HepG2 (cell line): ENCODE measurements around the gene RPS5. TPM values are rescaled to one million over a fixed set of nuclear protein-coding genes. Genes with fewer than 3 reads are reported as not detected.
A peak's percentile ranks its signal among the peaks of the same experiment; 100 is the strongest.

Experiments
- ARID2 ChIP-seq: sonication (generic); formaldehyde crosslinking; IDR thresholded peaks from 2 replicates; pipeline ENCODE4 v1.8.1; 2022; ENCODE audit warnings: mild to moderate bottlenecking, missing genetic modification reagents, borderline replicate concordance
- DBP ChIP-seq: sonication (generic); formaldehyde crosslinking; IDR thresholded peaks from 2 replicates; pipeline ENCODE4 v1.4.0; 2020; ENCODE audit warnings: missing genetic modification reagents; ENCODE audit errors: not compliant biosample characterization
- E2F5 ChIP-seq: sonication (generic); formaldehyde crosslinking; conservative IDR thresholded peaks from 2 replicates; pipeline ENCODE4 v1.4.0; 2020; ENCODE audit warnings: missing genetic modification reagents
- JARID2 ChIP-seq: sonication (generic); formaldehyde crosslinking; IDR thresholded peaks from 2 replicates; pipeline ENCODE4 v1.8.1; 2023; ENCODE audit warnings: missing genetic modification reagents, inconsistent platforms; ENCODE audit not compliant: insufficient replicate concordance
- KLF9 ChIP-seq: IDR thresholded peaks from 2 replicates; pipeline ENCODE4 v1.6.1; 2016; ENCODE audit warnings: low read depth
- NCOA1 ChIP-seq: sonication (generic); formaldehyde crosslinking; IDR thresholded peaks from 2 replicates; pipeline ENCODE4 v1.9.0; 2021; ENCODE audit warnings: missing genetic modification reagents
- NFYC ChIP-seq: IDR thresholded peaks from 2 replicates; pipeline ENCODE4 v1.6.1; 2016; ENCODE audit warnings: missing genetic modification reagents, missing compliant biosample characterization
- SKIL ChIP-seq: sonication (generic); formaldehyde crosslinking; IDR thresholded peaks from 2 replicates; pipeline ENCODE4 v1.8.0; 2022; ENCODE audit warnings: missing genetic modification reagents, mild to moderate bottlenecking, moderate library complexity, borderline replicate concordance
- SP2 ChIP-seq: sonication (generic); formaldehyde crosslinking; IDR thresholded peaks from 2 replicates; pipeline ENCODE4 v1.5.1; 2020; ENCODE audit warnings: mild to moderate bottlenecking, missing genetic modification reagents
- TFE3 ChIP-seq: IDR thresholded peaks from 2 replicates; pipeline ENCODE4 v1.6.1; 2016
- THRA ChIP-seq: sonication (generic); formaldehyde crosslinking; IDR thresholded peaks from 2 replicates; pipeline ENCODE4 v1.4.0; 2020; ENCODE audit warnings: missing genetic modification reagents, borderline replicate concordance
- ZNF143 ChIP-seq: sonication (generic); formaldehyde crosslinking; IDR thresholded peaks from 2 replicates; pipeline ENCODE4 v1.4.0; 2020; ENCODE audit warnings: missing genetic modification reagents
- ZNF207 ChIP-seq: fragments of 450-650 bp; IDR thresholded peaks from 2 replicates; pipeline ENCODE4 v1.6.1; 2016; ENCODE audit warnings: antibody characterized with exemption, borderline replicate concordance
- ZNF230 ChIP-seq: sonication (generic); formaldehyde crosslinking; IDR thresholded peaks from 2 replicates; pipeline ENCODE4 v1.4.0; 2020; ENCODE audit warnings: mild to moderate bottlenecking, missing genetic modification reagents
- ZNF468 ChIP-seq: sonication (generic); formaldehyde crosslinking; IDR thresholded peaks from 2 replicates; pipeline ENCODE4 v1.8.0; 2022; ENCODE audit warnings: mild to moderate bottlenecking, moderate library complexity, missing genetic modification reagents
- ZNF556 ChIP-seq: sonication (generic); formaldehyde crosslinking; IDR thresholded peaks from 2 replicates; pipeline ENCODE4 v1.4.0; 2020; ENCODE audit warnings: mild to moderate bottlenecking, missing genetic modification reagents, borderline replicate concordance
- ZNF629 ChIP-seq: sonication (generic); formaldehyde crosslinking; conservative IDR thresholded peaks from 2 replicates; pipeline ENCODE4 v1.5.0; 2020; ENCODE audit warnings: missing genetic modification reagents
- ZNF703 ChIP-seq: sonication (generic); formaldehyde crosslinking; IDR thresholded peaks from 2 replicates; pipeline ENCODE4 v1.5.1; 2020; ENCODE audit warnings: missing genetic modification reagents, mild to moderate bottlenecking, moderate library complexity, borderline replicate concordance
- polyA plus RNA-seq, 8 experiments: library from polyadenylated mRNA; depleted of rRNA in 3 of 8; stranded (reverse) in 7 of 8; unstranded in 1 of 8; fragments of >200 nt; fragmentation: Illumina TruSeq in 4 of 8; extraction: Trizol in 4 of 8; gene quantifications; 2 replicates each; pipeline versions ENCODE4 v1.2.1 to v1.2.3, GENCODE V29; 2011 to 2016; ENCODE audit warnings: low read depth in 4 of 8, missing spikeins in 1 of 8, mixed read lengths in 1 of 8; ENCODE audit not compliant: insufficient read depth in 1 of 8
- total RNA-seq, 5 experiments: library from RNA; depleted of rRNA; stranded (reverse); fragments of >200 nt; fragmentation: Illumina TruSeq; extraction: Trizol; gene quantifications; 2 replicates each; pipeline ENCODE4 v1.2.3, GENCODE V29; 2016; ENCODE audit warnings: low read depth in 1 of 5

Gene RPS5
- total and polyA plus RNA-seq, 2 of the 13 experiments (the other 11 are each of a cell fraction or from before 2014, with no cell fraction given): 1,544 to 4,408 TPM

- TF ChIP-seq ZNF230 (CRISPR knock-in tag) (peak; percentile 72; the same call in 1 of the 2 replicates), ZNF629 (no peak; the same call in 1 of the 2 replicates), ZNF143 (peak; percentile 83), KLF9 (no peak), NFYC (CRISPR knock-in tag) (peak; percentile 45; the same call in 1 of the 2 replicates), TFE3 (CRISPR knock-in tag) (peak; percentile 78; the same call in 1 of the 2 replicates), E2F5 (CRISPR knock-in tag) (0 out of 2 replicates have a peak, but pooled peaks have one; percentile 32), ARID2 (peak; percentile 43; the same call in 1 of the 2 replicates), THRA (CRISPR knock-in tag) (peak; percentile 13; the same call in 1 of the 2 replicates), SKIL (CRISPR knock-in tag) (no peak), JARID2 (CRISPR knock-in tag) (peak; percentile 85), ZNF207 (no peak), SP2 (CRISPR knock-in tag) (no peak; the same call in 1 of the 2 replicates), ZNF703 (CRISPR knock-in tag) (no peak), ZNF556 (peak; percentile 17; the same call in 1 of the 2 replicates), ZNF468 (CRISPR knock-in tag) (no peak), DBP (peak; percentile 73), NCOA1 (CRISPR knock-in tag) (no peak)
Observed at GRCh38 chr19:58362272-58362994, 24.6 kb upstream of the RPS5 start, which contains the start of gene ZNF497 (continued).
